Left lung (tissue), 10 donors: ENCODE results near the gene PIGZ. TPM values are rescaled to one million over a fixed set of nuclear protein-coding genes. Genes with fewer than 3 reads are reported as not detected.

Experiments used
- ATAC-seq: fragments of 200-7000 bp; cut with Tn5 transposase; one replicate; pipeline ENCODE4 v1.9.1; 2020; ENCODE audit warnings: moderate library complexity
- DNase-seq, 4 donors: peaks; one replicate each; pipeline ENCODE4 v3.0.0-alpha.2; 2013 to 2020
- H3K27ac ChIP-seq, 2 donors: fragments of 200-600 bp; sonication (generic) in 1 of 2; one replicate each; pipeline versions ENCODE4 v1.5.0 to v1.8.0; 2020 to 2021
- H3K27me3 ChIP-seq, 2 donors: fragments of 200-600 bp; sonication (generic) in 1 of 2; one replicate each; pipeline versions ENCODE4 v1.5.0 to v1.8.0; 2020 to 2021
- H3K36me3 ChIP-seq, 2 donors: fragments of 200-600 bp; sonication (generic) in 1 of 2; one replicate each; pipeline versions ENCODE4 v1.5.0 to v1.8.0; 2020 to 2021
- H3K4me1 ChIP-seq, 2 donors: fragments of 200-600 bp; one replicate each; pipeline ENCODE4 v1.8.0; 2021
- H3K4me3 ChIP-seq, 2 donors: fragments of 200-600 bp; sonication (generic) in 1 of 2; one replicate each; pipeline versions ENCODE4 v1.5.0 to v1.8.0; 2020 to 2021; ENCODE audit warnings: mild to moderate bottlenecking in 1 of 2
- H3K9me3 ChIP-seq, 2 donors: fragments of 200-600 bp; sonication (generic) in 1 of 2; one replicate each; pipeline versions ENCODE4 v1.5.0 to v1.8.0; 2020 to 2021
- CTCF ChIP-seq, 2 donors: fragments of 200-600 bp; sonication (generic) in 1 of 2; IDR thresholded peaks; one replicate each; pipeline versions ENCODE4 v1.5.0 to v1.8.0; 2021; ENCODE audit warnings: antibody characterized with exemption in 2 of 2
- intact Hi-C, 2 donors: fragments of 100-400 bp; cut with DNase I; formaldehyde crosslinking; loops; one replicate each; pipeline versions ENCODE4 v1.11.2 to v1.14.2; 2022
- polyA plus RNA-seq, 6 donors: library from polyadenylated mRNA; unstranded; fragments of 120-200 nt; gene quantifications; one replicate each; pipeline ENCODE4 v1.2.1, GENCODE V29; 2013; ENCODE audit not compliant: insufficient read length in 6 of 6
- total RNA-seq, 2 donors: library from RNA; stranded (reverse); fragmentation: NEBNext Ultra II Directional; extraction: Animal tissue kit (Norgen Biotek cat#: 25700); gene quantifications; one replicate each; pipeline ENCODE4 v1.2.1, GENCODE V29; 2021
- donor health status: DM: no; HTN: yes; CAD: no.
- donor health status: DM: no; HTN: no; CAD: no.

PIGZ gene
- total and polyA plus RNA-seq, 8 donors, result 1.0 to 6.3 (median 2.0) TPM

GRCh38 chr3:197014942-197015575 lies 46.4 kb upstream of the PIGZ start:
- Histone ChIP-seq H3K4me3 (no peak overlapping the region), H3K9me3 (no peaks in the 10 kb centered on the region), H3K27me3 (no peaks in the 10 kb centered on the region), H3K27ac (no peak overlapping the region), H3K4me1 (no peaks in the 10 kb centered on the region), H3K36me3 (no peaks in the 10 kb centered on the region)
- DNase-seq, result no peak
- no peak for ATAC-seq
- no peak for TF ChIP-seq CTCF (IDR thresholded peaks at IDR 0.05)
- intact Hi-C loops, result no loop called here

- intact Hi-C loops, result no loop called here
- Histone ChIP-seq H3K4me1 (no peaks in the 10 kb centered on the region), H3K27ac (no peak overlapping the region), H3K27me3 (no peaks in the 10 kb centered on the region), H3K9me3 (no peaks in the 10 kb centered on the region), H3K4me3 (no peak overlapping the region), H3K36me3 (no peaks in the 10 kb centered on the region)
- TF ChIP-seq CTCF (IDR thresholded peaks at IDR 0.05), result no peak
- no peak for ATAC-seq
- DNase-seq, result no peak
Measured at GRCh38 chr3:197014024-197014423, 45.4 kb upstream of the PIGZ start.

GRCh38 chr3:197012540-197012883 lies 43.9 kb upstream of the PIGZ start:
- H3K36me3 ChIP-seq, result no peaks in the 10 kb centered on the region
- no peak for ATAC-seq
- no peaks in the 10 kb centered on the region for H3K4me1 ChIP-seq
- H3K27me3 ChIP-seq, result no peaks in the 10 kb centered on the region
- DNase-seq, result no peak
- TF ChIP-seq CTCF (IDR thresholded peaks at IDR 0.05), result no peak
- no peak overlapping the region for H3K27ac ChIP-seq
- intact Hi-C loops, result no loop called here
- H3K9me3 ChIP-seq, result no peaks in the 10 kb centered on the region
- no peak overlapping the region for H3K4me3 ChIP-seq

GRCh38 chr3:197011780-197012539 lies 43.3 kb upstream of the PIGZ start:
- Histone ChIP-seq H3K36me3 (no peaks in the 10 kb centered on the region), H3K27me3 (no peaks in the 10 kb centered on the region), H3K4me3 (no peak overlapping the region), H3K27ac (no peak overlapping the region), H3K4me1 (no peaks in the 10 kb centered on the region), H3K9me3 (no peaks in the 10 kb centered on the region)
- ATAC-seq (no peak), DNase-seq (no peak)
- no peak for TF ChIP-seq CTCF (IDR thresholded peaks at IDR 0.05)
- intact Hi-C loops, result no loop called here

GRCh38 chr3:197010556-197011351 lies 42.1 kb upstream of the PIGZ start:
- H3K4me1 ChIP-seq, result no peaks in the 10 kb centered on the region
- ATAC-seq, result no peak

More at GRCh38 chr3:197010556-197011351, 42.1 kb upstream of the PIGZ start:
- no peak overlapping the region for H3K27ac ChIP-seq
- no peak for TF ChIP-seq CTCF (IDR thresholded peaks at IDR 0.05)
- no peak overlapping the region for H3K4me3 ChIP-seq
- no peaks in the 10 kb centered on the region for H3K36me3 ChIP-seq
- DNase-seq, result peak in 1 of 4 donors; percentile 29
- H3K27me3 ChIP-seq, result no peaks in the 10 kb centered on the region
- intact Hi-C loops, result no loop called here
- H3K9me3 ChIP-seq, result no peaks in the 10 kb centered on the region
